A673 (cell line): ENCODE data around the gene TDP1. TPM values are rescaled to one million over a fixed set of nuclear protein-coding genes. Genes with fewer than 3 reads are reported as not detected.

Experiments
- BruUV-seq: library from RNA; stranded (reverse); fragments of 400-500 nt; replicated peaks from 2 replicates; lab custom pipeline; 2021; lab: Mats Ljungman, UMichigan
- CTCF ChIA-PET: fragments of 300-600 bp; sonication (Branson Sonifier 250); formaldehyde crosslinking; loops from one replicate; lab custom pipeline; 2022; ENCODE audit warnings: antibody characterized with exemption; lab: Charles Lee
- POLR2A ChIA-PET: fragments of 300-600 bp; sonication (Branson Sonifier 250); formaldehyde crosslinking; loops from one replicate; lab custom pipeline; 2022; ENCODE audit warnings: antibody characterized with exemption; ENCODE audit not compliant: low non-redundant PET; lab: Charles Lee
- DNase-seq: peaks from one replicate; pipeline ENCODE4 v3.0.0-alpha.2; 2015; ENCODE audit warnings: low spot score
- H3K27ac ChIP-seq: fragments of 200-600 bp; sonication (generic); 2 replicates; pipeline ENCODE4 v1.5.1; 2016; ENCODE audit warnings: mixed run types, low read depth, mild to moderate bottlenecking, mixed read lengths, antibody characterized with exemption, low read length; ENCODE audit not compliant: poor library complexity, severe bottlenecking
- H3K27me3 ChIP-seq: fragments of 200-600 bp; sonication (generic); replicated peaks from 2 replicates; pipeline ENCODE4 v1.6.1; 2017; ENCODE audit warnings: mixed run types, low read depth, mild to moderate bottlenecking, mixed read lengths, antibody characterized with exemption, low read length; ENCODE audit not compliant: insufficient read depth, poor library complexity
- H3K36me3 ChIP-seq: fragments of 200-600 bp; sonication (generic); 2 replicates; pipeline ENCODE4 v1.6.1; 2016; ENCODE audit warnings: mixed run types, mild to moderate bottlenecking, mixed read lengths, antibody characterized with exemption, low read length; ENCODE audit not compliant: insufficient read depth, poor library complexity, severe bottlenecking
- H3K4me1 ChIP-seq: fragments of 200-600 bp; sonication (generic); 2 replicates; pipeline ENCODE4 v1.6.1; 2017; ENCODE audit warnings: mixed run types, mild to moderate bottlenecking, mixed read lengths, antibody characterized with exemption, low read length; ENCODE audit not compliant: insufficient read depth, poor library complexity, severe bottlenecking
- H3K4me3 ChIP-seq: fragments of 200-600 bp; sonication (generic); 2 replicates; pipeline ENCODE4 v1.5.1; 2016; ENCODE audit warnings: low read depth, mixed run types, mild to moderate bottlenecking, mixed read lengths, low read length; ENCODE audit not compliant: poor library complexity, severe bottlenecking
- H3K9me3 ChIP-seq: fragments of 200-600 bp; sonication (generic); 2 replicates; pipeline ENCODE4 v1.6.1; 2016; ENCODE audit warnings: mixed run types, low read depth, mild to moderate bottlenecking, mixed read lengths, antibody characterized with exemption, low read length; ENCODE audit not compliant: poor library complexity, severe bottlenecking
- EZH2 ChIP-seq: fragments of 200-600 bp; sonication (generic); IDR thresholded peaks from 2 replicates; pipeline ENCODE4 v1.6.1; 2017; ENCODE audit warnings: borderline replicate concordance, low read depth, mild to moderate bottlenecking, mixed read lengths, antibody characterized with exemption, low read length; ENCODE audit not compliant: poor library complexity, severe bottlenecking
- intact Hi-C: fragments of 100-400 bp; cut with micrococcal nuclease; formaldehyde crosslinking; loops from one replicate; pipeline ENCODE4 v1.10.0; 2022; ENCODE audit not compliant: unreplicated experiment
- total RNA-seq: library from RNA; stranded (reverse); gene quantifications from 2 replicates; pipeline ENCODE4 v1.2.3, GENCODE V29; 2021
- TF ChIP-seq, protein P1 (sequence below): fragments of 300-800, 200-600 bp; sonication (generic); conservative IDR thresholded peaks from 2 replicates; pipeline ENCODE4 v1.5.1; 2017; ENCODE audit warnings: low read depth, mild to moderate bottlenecking, antibody characterized with exemption, low read length, moderate library complexity, mixed read lengths

TDP1 gene
- total RNA-seq, 1 experiment from 2014 or later, result 45.6 TPM

DNA sequence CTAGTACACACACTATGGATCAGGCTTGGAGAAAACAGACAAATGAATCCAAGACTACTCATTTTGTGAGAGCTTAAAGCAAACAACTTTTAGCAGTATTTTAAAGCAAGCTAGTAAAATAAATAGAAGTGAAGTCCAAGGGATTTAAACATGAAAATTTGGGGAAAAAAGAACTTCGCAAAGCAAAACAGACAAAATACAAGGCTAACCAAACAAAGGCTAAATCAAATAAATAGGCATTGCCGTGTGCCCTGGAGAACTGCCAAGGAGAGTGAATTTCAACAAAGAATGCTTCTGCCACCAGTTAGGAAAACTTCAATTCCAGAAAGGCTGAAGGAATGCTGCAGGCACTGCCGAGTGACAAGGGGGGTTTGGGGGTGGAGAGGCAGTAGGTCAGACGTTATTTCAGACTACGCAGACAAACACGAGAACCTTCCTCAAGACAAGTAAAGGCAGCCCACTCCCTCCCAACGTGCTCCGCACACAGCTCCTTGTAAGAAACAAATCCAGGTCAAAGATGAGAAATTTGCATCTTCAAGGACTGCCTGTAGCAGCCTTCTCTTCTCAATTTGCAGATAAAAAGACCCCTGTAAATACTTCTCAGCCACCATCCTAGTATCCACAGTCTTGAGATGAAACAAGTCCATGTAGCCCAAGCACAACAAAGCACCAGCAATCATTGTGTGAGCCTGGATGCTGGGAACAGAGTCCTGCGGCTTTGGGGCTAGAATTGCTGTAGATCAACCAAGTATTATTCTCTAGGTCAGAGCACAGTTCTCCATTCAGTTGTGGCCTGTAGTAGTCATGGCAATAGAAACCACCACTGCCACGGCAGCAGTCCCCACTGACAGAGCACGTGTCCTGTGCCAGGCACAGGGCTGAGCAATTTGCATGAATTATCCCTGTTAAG is 44.5 kb upstream of the TDP1 start:
- TF ChIP-seq EZH2, result no peak
- TF ChIP-seq, protein P1, sequence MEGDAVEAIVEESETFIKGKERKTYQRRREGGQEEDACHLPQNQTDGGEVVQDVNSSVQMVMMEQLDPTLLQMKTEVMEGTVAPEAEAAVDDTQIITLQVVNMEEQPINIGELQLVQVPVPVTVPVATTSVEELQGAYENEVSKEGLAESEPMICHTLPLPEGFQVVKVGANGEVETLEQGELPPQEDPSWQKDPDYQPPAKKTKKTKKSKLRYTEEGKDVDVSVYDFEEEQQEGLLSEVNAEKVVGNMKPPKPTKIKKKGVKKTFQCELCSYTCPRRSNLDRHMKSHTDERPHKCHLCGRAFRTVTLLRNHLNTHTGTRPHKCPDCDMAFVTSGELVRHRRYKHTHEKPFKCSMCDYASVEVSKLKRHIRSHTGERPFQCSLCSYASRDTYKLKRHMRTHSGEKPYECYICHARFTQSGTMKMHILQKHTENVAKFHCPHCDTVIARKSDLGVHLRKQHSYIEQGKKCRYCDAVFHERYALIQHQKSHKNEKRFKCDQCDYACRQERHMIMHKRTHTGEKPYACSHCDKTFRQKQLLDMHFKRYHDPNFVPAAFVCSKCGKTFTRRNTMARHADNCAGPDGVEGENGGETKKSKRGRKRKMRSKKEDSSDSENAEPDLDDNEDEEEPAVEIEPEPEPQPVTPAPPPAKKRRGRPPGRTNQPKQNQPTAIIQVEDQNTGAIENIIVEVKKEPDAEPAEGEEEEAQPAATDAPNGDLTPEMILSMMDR, result no peak
- CTCF ChIA-PET, result no interaction called here
- no peak overlapping the region for H3K4me3 ChIP-seq
- no peaks in the 10 kb centered on the region for H3K36me3 ChIP-seq
- H3K27ac ChIP-seq, result no peak overlapping the region
- no peaks in the 10 kb centered on the region for H3K9me3 ChIP-seq
- H3K4me1 ChIP-seq, result peaks cover 23% of the 10 kb centered on the region
- BruUV-seq, result no TSS peak
- DNase-seq, result no peak
- POLR2A ChIA-PET, result no interaction called here
- no peaks in the 10 kb centered on the region for H3K27me3 ChIP-seq
- intact Hi-C loops, result loop anchor here (10.0 kb wide), 2 partner anchors 496 to 666 kb away; partner anchors contain the start of gene FOXN3

DNA sequence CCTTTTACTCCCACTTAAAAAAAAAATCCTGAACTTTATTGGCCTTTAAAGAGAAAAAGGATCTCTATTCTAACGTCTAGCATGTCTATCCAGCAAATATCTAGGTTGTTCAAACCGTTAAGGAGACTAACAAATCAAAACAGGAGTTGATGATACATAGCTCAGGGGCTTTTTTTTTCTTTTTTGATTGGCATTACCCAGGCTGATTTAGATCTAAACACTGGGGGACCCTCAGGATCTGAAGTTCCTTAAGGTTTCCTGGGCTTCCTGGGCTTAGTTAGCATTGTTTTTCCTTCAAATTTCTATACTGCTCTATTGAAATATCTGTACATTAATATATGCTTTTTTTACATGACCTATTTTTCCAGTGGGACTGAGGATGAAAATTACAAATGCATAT is 43.5 kb upstream of the TDP1 start:
- intact Hi-C loops, result loop anchor here (2.0 to 10.0 kb wide), 3 partner anchors 497 to 871 kb away; partner anchors contain the start of gene FOXN3
- H3K4me1 ChIP-seq, result peaks cover 23% of the 10 kb centered on the region
- no peak overlapping the region for H3K27ac ChIP-seq
- H3K4me3 ChIP-seq, result no peak overlapping the region
- TF ChIP-seq, protein P1, result no peak
- no peak for TF ChIP-seq EZH2
- BruUV-seq, result no TSS peak
- ChIA-PET CTCF (no interaction called here), POLR2A (no interaction called here)
- no peak for DNase-seq
- no peaks in the 10 kb centered on the region for H3K9me3 ChIP-seq
- no peaks in the 10 kb centered on the region for H3K36me3 ChIP-seq
- H3K27me3 ChIP-seq, result no peaks in the 10 kb centered on the region

DNA sequence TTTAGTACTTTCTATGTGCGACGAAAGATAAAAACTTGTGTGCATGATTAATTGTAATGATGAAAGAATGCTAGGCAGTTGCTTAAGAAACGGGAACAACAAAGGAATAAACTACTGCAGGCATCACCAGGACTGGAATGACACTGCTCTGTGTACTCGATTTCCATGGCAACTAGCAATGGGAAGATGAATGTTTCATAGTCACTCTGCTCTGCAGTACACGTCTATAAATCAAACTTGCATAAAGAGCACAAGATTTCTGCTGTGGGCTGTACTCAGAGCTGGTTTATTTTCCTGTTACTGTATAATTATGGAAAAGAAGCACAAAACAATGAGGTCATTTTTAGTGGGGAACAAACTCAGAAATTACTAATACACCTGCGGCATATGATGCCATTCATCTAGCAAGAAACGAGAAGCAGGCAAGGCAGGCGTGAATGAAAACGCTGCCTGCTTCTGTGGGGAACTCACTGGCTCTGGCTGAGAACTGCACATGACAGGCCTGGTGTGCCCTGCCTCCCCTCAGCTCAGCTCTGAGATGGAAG is 43.0 kb upstream of the TDP1 start:
- Histone ChIP-seq H3K4me1 (peaks cover 23% of the 10 kb centered on the region), H3K27ac (no peak overlapping the region), H3K36me3 (no peaks in the 10 kb centered on the region), H3K9me3 (no peaks in the 10 kb centered on the region), H3K4me3 (no peak overlapping the region), H3K27me3 (no peaks in the 10 kb centered on the region)
- POLR2A ChIA-PET, result no interaction called here
- TF ChIP-seq EZH2, result no peak
- TF ChIP-seq, protein P1, result no peak
- no TSS peak for BruUV-seq
- intact Hi-C loops, result loop anchor here (2.0 to 10.0 kb wide), 3 partner anchors 498 to 872 kb away; partner anchors contain the start of gene FOXN3
- CTCF ChIA-PET, result no interaction called here
- peak; percentile 71 for DNase-seq
